Activated gamma-delta T cell treated with Interleukin-2 at 50 U/mL for 16 hours (primary cell): ENCODE measurements around the gene VWA7.

Source experiments
- DNase-seq: peaks from one replicate; pipeline ENCODE4 v3.0.0-alpha.2; 2020

VWA7 gene

GRCh38 chr6:31778193-31778592 is 1.1 kb upstream of the VWA7 start:
- no peak for DNase-seq

GRCh38 chr6:31777667-31778050 is 531 bp upstream of the VWA7 start:
- no peak for DNase-seq

GRCh38 chr6:31776485-31776988 is 591 bp downstream of the VWA7 start:
- no peak for DNase-seq

GRCh38 chr6:31775633-31776484 is 1.3 kb downstream of the VWA7 start:
- DNase-seq = no peak

- DNase-seq = no peak
These were observed 1.9 kb downstream of the VWA7 start for GRCh38 chr6:31775184-31775583.

- no peak for DNase-seq
These were observed 5.2 kb downstream of the VWA7 start for GRCh38 chr6:31771992-31772358.

- DNase-seq = no peak
These were observed 6.3 kb downstream of the VWA7 start for GRCh38 chr6:31770860-31771259.

- DNase-seq = peak; percentile 73
These were observed 7.3 kb downstream of the VWA7 start for GRCh38 chr6:31769684-31770371.

GRCh38 chr6:31768363-31769257 is 8.5 kb downstream of the VWA7 start:
- DNase-seq = no peak

- no peak for DNase-seq
These were observed 10.0 kb downstream of the VWA7 start for GRCh38 chr6:31767096-31767645.

GRCh38 chr6:31765910-31766794 is 11.0 kb downstream of the VWA7 start:
- DNase-seq = no peak

GRCh38 chr6:31765559-31765909 is 11.6 kb downstream of the VWA7 start:
- DNase-seq = no peak

GRCh38 chr6:31764198-31764597 is 12.9 kb downstream of the VWA7 start:
- DNase-seq = no peak

GRCh38 chr6:31763619-31763940 is 13.5 kb downstream of the VWA7 start:
- no peak for DNase-seq

- no peak for DNase-seq
These were observed 14.1 kb downstream of the VWA7 start for GRCh38 chr6:31762878-31763618.

GRCh38 chr6:31762356-31762755 is 14.8 kb downstream of the VWA7 start, which contains the start of gene SAPCD1:
Gene SAPCD1, plus strand, starts transcription at chr6:31762656. Its CDS starts 399 bp downstream, at chr6:31763055.
- DNase-seq = no peak

GRCh38 chr6:31761343-31761742 is 15.8 kb downstream of the VWA7 start:
- no peak for DNase-seq

- no peak for DNase-seq
These were observed 16.3 kb downstream of the VWA7 start for GRCh38 chr6:31760790-31761189.

- no peak for DNase-seq
These were observed 18.8 kb downstream of the VWA7 start for GRCh38 chr6:31758281-31758680.

- DNase-seq = no peak
These were observed 24.3 kb downstream of the VWA7 start for GRCh38 chr6:31752739-31753319.
